Measurements from ENCODE around the gene IQCE.

DNA sequence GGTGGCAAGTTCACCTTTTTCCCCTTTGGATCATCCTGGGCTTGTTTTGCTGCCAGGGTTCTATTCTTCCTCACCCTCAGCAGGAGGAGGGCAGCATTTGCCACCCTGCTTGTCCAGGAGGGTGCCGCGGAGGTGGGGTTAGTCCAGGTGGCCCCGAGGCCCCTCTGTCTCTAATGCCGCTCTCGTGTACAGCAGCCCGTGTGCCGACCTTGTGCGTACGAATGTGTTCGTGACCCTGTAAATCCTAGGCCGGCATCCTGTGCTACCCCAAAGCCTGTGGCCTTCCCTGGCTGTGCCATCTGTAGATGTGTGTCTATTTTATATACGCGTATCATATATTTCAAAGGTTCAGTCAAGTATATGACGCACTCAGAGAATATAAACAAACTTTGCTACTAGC is 10.6 kb downstream of the IQCE start:
- TF ChIP-seq, protein P1, sequence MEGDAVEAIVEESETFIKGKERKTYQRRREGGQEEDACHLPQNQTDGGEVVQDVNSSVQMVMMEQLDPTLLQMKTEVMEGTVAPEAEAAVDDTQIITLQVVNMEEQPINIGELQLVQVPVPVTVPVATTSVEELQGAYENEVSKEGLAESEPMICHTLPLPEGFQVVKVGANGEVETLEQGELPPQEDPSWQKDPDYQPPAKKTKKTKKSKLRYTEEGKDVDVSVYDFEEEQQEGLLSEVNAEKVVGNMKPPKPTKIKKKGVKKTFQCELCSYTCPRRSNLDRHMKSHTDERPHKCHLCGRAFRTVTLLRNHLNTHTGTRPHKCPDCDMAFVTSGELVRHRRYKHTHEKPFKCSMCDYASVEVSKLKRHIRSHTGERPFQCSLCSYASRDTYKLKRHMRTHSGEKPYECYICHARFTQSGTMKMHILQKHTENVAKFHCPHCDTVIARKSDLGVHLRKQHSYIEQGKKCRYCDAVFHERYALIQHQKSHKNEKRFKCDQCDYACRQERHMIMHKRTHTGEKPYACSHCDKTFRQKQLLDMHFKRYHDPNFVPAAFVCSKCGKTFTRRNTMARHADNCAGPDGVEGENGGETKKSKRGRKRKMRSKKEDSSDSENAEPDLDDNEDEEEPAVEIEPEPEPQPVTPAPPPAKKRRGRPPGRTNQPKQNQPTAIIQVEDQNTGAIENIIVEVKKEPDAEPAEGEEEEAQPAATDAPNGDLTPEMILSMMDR (IDR thresholded peaks at IDR 0.05) = no peak
- TF ChIP-seq POLR2A (IDR thresholded peaks at IDR 0.05) = no peak
